DMS 273 treated with DMSO at 0.1 percent for 48 hours (cell line): Measurements from ENCODE around the gene EFCAB12.
"Not testable (repeated sequence)": the region's sequence is repeated elsewhere in the genome, so short reads cannot be mapped to it uniquely, and the experiment has no call there.

Experiments used
- DNase-seq: peaks from one replicate; lab custom pipeline; 2025; lab: John Stamatoyannopoulos, UW

EFCAB12 gene

DNA sequence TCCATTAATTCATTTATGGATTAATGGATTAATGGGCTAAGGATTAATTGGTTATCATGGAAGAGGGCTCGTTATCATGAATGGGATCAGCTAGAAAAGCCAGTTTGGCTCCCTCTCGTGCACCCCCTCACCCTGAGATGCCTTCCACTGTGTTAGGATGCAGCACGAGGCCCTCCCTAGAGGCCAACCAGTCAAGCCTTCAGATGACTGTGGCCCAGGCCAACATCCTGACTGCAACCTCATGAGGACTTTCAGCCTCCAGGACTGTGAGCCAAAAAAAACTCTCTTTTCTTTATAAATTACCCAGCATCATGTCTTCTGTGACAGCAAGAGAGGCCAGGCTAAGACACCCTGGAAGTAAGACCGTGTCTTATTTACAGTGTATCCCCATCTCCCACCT, 9.0 kb downstream of the EFCAB12 start:
- DNase-seq = no peak

DNA sequence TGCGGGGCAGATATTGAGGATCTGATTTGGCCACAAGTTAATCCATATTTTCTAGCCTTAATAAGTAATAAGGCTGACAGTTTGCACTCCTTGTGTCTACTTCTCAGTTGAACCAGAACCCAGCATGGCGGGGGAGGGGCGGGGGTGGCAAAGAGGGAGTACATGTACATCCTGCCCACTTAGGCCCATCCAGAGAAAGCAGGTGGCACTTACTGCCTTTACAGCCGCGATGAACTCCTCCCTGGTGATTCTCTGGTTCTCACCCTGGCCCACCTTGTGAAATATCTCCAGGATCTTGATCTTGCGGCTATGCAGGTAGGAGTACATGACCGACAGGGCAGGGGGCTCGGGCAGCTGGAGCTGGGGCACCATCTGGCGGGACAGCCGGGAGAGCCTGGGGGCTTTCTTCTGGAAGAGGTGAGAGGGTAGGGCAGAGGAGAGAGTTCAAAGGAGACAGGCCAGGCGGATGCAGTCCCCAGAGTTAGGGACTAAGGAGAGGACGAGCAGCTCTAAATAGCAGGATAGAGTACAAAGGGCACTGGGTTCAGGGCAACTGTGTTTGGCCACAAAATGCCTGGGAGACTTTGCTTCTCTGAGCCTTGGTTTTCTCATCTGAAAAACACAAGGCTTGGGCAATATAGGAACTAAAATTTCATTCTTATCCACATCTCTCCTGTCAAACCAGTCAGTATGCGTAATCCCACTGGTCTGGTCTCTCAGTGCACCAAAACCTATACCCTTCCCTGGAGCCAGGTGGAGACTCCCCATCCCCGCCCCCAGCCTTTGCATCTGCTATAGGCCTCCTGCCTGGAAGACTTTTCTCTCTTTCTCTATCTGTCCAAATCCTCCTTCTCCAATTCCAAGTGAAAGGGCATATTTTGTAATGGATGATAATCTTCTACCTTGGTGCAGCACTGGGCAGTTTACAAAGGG, 10.1 kb downstream of the EFCAB12 start:
- DNase-seq = no peak

DNA sequence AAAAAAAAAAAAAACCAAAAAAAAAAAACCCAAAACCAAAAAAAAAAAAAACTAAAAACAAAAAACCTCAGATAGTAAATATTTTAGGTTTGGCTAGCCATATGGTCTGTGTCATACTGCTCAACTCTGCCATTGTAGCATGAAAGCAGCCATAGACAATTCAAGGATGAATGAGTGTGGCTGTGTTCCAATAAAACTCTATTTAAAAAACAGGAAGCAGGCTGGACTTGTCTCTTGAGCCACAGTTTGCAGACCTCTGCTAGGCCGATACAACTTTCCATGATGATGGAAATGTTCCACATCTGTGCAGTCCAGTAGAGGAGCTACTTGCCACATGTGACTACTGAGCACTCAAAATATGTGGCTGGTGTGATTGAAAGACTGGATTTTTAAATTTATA, 11.1 kb downstream of the EFCAB12 start:
- DNase-seq = no peak

DNA sequence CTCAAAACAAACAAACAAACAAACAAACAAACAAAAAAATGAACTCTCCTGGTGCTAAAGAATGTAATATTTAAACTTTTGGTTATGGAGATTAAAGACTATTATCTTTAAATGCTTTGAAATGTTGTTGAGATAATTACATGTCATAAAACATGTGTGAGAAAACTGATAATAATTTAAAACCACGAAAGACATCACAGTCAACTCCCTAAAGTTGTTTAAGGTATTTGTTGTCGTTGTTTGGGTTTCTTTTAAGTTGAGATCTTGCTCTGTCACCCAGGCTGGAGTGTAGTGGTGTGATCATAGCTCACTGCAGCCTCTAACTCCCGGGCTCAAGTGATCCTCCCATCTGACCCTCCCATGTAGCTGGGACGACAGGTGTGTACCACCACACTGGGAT, 12.0 kb downstream of the EFCAB12 start:
- DNase-seq = no peak

DNA sequence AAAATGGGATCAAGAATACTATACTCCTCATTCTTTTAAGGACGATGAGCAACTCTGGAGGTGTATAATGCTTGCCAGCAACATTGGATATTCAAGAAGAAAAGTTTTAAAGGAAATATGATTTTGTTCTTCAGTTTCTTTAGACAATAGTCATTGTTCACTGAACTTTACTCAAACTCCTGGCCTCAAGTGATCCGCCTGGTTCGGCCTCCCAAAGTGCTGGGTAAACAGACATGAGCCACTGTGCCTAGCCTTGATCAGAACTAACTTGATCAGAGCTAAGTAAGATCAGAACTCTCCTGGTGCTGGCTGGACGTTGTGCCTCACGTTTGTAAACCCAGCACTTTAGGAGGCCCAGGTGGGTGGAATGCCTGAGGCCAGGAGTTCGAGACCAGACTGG, 12.6 kb downstream of the EFCAB12 start:
- no peak for DNase-seq

DNA sequence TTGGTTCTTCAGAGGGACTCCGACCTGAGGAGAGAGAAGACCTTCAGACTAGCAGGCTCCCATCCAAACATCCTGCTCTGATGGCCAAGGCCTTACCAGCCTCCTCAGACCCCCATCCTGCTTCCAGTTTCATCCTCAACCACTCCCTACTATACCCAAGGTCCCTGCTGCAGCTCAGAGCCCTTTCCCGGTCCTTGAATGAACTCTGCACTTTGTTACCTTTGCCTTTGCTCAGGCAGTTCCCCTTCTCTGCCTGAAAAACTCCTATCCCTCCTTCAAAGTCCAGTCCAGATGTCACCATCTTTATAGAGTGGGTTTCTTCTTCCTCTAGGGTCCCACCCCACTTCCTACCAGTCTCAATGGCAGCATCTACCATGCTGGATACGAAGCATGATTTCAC, 13.1 kb downstream of the EFCAB12 start:
- DNase-seq = no peak

DNA sequence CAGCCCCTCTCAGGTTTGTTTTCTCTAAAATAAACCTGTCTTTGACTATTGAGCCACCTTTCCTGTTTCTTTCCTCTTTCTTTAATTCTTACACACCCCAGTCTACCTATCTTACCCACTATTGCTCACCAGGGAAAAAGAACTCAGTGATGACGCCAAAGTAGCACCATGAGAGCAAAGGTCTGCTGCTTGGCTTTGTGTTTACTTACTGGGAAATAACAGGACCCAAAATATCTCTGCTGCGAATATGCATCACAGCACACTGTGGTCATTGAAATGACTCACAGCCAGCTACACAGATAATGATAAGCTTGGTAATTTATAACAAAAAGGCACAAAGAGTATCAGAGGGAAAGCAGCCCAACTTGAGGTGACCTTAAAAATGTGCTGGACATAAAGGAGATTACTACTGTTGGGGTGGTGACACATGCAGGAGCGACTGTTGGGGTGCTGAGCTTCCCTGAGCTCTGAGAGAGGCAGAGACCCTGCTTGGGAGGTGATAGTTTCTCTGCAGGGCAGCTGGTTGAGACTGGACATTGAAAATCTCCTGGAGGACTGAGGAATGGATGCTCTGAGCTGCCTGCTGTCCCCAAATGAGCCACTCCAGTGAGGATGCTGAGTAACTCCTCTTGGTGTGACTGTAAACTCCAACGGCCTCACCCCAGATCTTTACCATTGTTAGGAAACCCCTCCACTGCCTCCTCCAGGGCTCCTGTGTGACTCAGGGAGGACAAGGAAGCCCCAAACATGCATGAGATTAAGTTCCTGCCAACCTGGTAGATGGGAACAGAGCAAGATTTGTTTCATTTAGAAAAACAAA, 14.5 kb downstream of the EFCAB12 start:
- no peak for DNase-seq

DNA sequence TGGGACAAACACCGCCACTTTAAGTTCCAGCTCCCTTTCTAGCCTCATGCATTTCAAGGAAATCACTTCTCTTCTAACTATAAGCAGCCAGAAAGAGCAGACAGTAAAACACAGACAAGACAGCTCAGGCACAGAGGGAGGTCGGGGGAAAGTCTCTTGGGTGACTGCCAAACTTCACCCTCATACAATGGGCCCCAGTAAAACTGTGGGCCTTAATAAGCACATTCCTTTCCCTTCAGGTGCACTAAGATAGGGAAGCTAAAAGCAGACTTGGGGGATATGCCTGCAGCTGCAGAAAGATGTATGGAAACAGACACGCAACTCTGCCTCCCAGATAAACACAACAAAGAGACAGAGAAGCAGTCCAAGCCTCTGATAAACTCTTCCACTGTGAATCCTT, 15.2 kb downstream of the EFCAB12 start:
- DNase-seq = not testable (repeated sequence)

DNA sequence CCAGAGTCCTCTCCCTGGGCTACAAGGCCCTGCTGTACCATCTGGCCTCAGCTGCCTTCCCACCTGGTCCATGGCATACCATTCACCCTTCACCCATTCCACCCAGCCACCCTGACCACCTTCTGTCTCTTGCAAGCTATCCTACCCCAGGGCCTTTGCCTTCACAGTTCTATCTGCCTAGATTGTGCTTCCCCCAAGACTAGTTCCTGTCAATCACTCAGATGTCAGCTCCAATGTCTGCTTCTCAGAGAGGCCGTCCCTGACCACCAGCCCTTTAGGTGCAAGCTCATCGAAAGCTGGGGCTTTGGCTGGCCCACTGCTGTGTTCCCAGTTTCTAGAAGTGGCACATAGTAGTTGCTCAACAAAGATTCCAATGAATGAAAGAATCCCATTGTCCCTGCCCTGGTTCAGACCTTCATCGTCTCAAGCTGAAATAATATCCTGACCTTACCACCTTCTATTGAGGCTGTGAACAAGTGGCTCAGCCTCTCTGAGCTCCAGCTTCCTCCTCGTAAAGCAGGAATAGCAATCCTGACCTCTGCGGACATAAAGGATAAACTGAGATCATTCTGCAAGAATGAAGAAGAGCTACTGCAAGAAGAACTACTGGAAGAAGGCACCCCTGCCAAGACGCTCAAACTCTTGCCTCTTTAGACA, 15.8 kb downstream of the EFCAB12 start:
- no peak for DNase-seq

DNA sequence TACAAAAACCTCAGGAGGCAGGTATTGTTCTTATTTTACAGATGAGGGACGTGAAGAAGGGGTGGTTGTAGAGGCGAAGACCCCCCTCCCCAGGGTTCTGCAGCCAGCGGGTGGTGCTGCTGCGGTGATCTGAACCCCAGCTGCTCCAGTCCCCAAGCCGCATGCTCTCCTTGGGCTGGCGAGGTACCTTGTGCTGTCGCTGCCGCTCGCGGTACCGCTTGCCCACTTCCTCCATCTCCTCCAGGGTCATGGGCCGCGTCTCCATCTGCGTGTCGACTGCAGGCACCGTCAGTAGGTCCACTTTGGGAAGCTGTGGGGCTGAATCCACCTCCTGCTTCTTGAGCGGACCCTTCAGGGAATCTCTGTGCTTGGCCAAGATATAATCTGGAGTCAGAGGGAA, 17.5 kb downstream of the EFCAB12 start:
- no peak for DNase-seq

DNA sequence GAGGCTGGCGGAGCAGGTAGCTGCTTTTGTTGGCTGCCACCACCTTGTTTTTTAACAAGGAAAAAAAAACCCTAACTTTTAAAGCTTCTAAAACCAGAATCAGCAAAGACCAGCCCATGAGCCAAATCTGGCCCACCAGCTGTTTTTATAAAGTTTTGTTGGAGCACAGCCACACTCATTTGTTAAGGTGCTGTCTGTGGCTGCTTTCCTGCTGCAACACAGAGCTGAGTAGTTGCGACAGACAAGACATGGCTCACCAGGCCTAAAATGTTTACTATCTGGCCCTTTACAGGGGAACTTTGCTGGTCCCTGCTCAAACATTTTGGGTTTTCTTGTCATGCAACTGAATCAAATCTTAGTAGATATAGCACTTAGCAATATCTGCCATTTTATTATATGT, 18.9 kb downstream of the EFCAB12 start:
- no peak for DNase-seq

DNA sequence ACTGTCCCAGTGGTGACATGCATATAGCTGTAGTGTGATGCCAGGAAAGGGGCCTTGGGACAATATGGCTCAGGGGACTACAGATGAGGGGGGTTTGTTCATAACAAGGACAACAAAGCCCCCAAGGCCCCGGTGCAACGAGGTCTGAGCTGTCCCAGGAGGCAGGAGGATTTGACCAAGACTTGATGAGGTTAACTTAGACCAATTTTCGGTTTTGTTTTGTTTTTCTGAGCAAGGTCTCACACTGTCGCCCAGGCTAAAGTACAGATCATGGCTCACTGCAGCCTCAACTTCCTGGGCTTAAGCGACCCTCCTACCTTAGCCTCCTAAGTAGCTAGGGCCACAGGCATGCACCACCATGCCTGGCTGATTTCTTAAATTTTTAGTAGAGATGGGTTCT, 23.8 kb downstream of the EFCAB12 start:
- DNase-seq = no peak

DNA sequence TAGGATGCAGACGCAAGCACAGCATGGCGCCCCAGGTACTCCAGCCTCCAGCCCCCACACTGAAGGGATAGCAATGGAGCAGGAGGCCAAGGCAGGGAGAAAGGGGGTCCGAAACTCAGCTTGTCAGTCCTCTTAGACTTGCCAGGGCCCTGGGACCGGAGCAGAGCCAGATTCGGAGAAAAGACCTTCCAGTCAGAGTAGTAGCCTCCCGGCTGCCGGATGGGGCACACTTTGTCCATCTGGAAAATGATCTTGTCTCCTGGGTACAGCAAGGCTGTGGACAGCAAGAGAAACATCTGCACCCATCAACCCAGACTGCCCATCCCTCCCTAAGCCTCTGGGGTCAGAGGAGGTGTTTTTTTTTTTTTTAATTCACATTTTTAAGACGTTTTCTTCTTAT, 24.3 kb downstream of the EFCAB12 start:
- DNase-seq = no peak

DNA sequence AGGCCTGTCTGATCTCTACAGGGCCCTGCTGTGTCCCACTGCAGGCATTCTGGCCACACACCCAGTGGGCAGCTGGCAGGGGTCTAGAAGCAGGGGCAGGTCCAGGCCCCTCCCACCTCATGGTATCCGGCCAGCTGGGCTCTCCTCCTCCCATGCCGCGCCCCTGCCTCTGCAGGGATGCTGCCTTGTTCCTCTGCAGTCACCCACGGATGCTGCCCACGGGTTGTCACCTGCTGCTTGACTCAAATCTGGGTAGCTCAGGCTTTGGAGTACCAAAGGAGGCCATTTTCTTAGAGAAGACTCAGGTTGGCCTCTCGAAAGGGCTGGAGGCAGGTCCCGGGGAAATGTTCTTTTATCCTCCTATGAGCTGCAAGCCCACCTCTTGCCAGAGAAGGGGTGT, 25.0 kb downstream of the EFCAB12 start:
- DNase-seq = no peak

DNA sequence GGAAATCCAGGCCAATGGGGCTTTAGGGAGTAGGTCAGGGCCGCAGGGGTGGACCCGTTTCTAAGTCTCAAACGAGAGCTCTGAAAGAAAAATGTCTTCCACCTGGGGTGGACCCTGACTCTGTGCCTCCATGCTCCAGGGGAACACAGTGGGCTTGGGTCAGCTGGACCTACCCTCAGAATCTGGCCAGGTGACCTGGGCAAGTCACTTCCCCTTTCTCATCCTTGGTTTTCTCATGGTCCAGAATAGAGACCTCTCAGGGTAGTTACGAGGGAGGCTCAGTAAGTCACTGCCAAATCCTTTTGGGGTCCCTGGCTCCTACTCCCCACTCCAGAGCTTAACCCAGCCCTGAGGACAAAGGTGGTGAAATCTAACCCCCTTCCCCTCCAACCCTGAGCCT, 25.8 kb downstream of the EFCAB12 start:
- no peak for DNase-seq

DNA sequence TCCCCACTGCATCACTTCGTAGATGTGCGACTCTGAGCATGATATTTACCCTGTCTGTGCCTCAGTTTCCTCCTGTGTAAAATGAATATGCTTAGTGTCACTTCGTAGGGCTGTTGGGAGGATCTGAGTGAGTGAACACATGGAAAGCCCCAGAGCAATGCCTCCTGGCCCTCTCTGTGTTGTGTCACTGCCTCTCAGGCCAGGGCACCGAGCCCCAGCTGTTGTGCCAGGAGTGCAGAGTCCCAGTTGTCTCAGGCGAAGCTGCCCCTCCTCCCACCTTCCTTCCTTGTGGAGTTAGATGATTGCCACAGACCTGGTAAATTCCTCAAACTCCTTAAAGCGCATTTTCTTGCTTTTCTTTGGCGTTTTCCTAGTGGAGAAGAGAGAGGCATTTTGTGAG, 26.2 kb downstream of the EFCAB12 start:
- DNase-seq = no peak

DNA sequence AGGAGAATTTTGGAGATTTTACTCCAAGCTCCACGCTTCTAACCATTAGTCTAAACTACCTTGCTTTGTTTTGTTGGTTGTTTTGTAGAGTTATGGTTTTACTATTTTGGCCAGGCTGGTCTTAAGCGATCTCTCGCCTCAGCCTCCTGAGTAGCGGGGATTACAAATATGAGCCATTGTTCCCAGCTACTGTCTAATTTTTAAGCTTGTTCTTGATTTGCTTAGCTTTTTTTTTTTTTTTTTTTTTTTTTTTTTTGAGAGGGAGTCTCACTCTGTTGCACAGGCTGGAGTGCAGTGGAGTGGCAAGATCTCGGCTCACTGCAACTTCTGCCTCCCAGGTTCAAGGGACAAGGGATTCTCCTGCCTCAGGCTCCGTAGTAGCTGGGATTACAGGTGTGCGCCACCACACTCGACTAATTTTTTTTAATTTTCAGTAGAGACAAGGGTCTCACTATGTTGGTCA, 28.5 kb downstream of the EFCAB12 start:
- DNase-seq = no peak

DNA sequence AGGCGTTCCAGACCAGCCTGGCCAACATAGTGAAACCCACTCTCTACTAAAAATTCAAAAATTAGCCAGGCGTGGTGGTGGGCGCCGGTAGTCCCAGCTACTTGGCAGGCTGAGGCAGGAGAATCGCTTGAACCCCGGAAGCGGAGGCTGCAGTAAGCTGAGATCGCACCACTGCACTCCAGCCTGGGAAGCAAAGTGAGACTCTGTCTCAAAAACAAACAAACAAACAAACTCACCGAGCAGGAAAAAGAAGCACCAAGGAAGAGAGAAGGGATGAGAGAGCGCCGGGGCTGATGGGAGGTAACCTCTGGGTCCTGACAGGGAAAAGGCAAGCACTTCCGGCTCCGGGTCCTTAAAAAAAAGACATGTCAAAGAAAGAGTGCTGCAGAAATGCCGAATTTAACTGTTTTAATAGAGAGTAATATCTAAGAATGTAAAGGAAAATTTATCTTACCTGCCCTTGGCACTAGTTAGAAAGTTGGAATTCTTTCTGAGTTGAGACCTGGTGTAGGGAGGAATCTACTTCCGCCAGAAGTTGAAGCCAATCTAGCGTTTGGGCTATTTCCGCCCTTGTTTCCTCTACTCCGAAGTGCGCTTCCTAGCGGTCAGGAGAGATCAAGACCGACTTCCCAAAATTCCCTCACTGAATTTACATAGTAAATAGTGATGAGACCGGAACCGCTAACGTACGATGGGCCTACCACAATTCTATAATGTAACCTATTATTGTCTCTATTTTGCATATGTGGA, 29.1 kb downstream of the EFCAB12 start:
- peak; percentile 97 for DNase-seq

DNA sequence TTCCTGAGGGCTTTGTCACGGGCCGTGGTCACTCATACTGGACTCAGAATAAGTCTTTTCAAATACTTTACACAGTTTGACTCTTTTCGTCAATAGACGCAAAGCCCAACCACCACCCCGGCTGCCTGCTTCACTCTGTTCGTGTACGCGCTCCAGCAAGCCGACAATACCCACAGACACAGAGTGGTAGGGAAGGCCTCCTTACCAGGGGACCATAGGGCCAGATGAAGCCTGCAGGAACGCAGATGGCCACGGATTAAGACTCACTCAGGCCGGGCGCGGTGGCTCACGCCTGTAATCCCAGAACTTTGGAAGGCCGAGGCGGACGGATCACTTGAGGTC, 29.7 kb downstream of the EFCAB12 start:
- DNase-seq = no peak

DNA sequence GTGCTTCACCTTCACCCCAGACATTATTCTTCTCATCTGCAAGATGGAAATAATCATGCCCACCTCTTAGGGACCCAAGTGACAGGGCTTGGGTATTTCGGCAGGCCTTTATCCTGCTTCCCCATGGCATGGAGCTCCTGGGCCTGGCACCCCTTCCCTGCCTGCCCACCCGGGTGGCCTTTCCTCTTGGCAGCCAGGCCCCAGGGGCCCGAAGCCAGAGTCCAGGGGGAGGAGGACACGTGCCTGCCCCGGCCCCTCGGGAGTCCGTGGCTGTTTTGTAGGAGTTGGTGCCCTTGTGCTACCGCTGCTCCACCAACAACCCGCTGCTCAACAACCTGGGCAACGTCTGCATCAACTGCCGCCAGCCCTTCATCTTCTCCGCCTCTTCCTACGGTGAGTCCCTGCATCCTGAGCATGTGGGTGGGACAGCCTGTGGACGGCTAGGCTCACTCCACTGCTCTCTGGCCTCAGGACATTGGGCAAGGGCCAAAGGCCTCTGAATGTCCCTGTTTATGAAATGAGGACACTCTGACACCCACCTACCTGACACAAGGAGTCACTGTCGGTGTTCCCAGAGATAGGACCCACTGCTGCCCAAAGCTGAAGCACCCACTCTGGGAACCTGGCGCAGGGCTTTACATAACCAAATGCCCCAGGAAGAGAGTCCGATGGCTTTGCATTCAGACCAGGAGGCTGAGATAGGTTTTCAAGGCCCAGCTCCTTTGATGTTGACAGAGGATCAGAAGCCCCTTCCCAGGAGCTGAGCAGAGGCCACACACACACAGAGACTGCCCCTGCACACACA, 34.5 kb downstream of the EFCAB12 start:
- DNase-seq = not testable (repeated sequence)

DNA sequence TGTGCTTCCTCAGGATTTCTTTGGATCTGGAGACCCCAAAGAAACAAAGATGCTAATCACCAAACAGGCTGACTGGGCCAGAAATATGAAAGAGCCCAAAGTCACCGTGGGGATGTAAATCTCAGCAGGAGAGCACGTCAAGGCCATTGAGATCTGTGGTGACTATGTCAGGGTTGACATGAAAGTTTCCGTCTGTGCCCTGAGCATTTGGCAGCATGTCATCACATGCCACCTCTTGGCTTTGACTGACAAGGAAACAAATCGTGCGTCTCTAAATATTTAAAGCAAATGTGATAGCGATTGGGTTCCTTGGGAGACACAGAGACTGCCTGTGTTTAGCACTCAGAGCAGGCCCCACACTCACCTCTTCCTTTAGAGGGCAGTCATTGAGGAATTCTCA, 35.2 kb downstream of the EFCAB12 start:
- no peak for DNase-seq
